NCI-H82 treated with DMSO at 0.1 percent for 48 hours (cell line): Measurements from ENCODE around the gene LTBR.

Source experiments
- DNase-seq: peaks from one replicate; lab custom pipeline; 2025; ENCODE audit not compliant: unreplicated experiment; lab: John Stamatoyannopoulos, UW

The LTBR gene

GRCh38 chr12:6346235-6346832, 37.6 kb upstream of the LTBR start:
- DNase-seq = no peak

- no peak for DNase-seq
These were observed 37.0 kb upstream of the LTBR start for GRCh38 chr12:6346942-6347341.

GRCh38 chr12:6347367-6348338, 36.3 kb upstream of the LTBR start:
- DNase-seq = no peak

DNA sequence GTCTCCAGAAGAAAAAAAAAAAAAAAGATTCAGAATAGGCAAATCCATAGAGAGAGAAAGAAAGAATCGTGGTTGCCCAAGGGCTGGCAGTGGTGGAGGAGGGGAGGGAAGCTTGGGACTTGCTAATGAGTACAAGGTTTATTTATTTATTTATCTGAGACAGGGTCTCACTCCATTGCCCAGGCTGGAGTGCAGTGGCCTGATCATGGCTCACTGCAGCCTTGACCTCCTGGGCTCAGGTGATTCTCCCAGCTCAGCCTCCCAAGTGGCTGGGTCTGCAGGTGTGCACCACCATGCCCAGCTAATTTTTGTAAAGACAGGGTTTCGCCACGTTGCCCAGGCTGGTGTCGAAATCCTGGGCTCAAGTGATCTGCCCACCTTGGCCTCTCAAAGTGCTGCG, 32.3 kb upstream of the LTBR start:
- DNase-seq = no peak

GRCh38 chr12:6352193-6353173, 31.5 kb upstream of the LTBR start:
- DNase-seq = peak; percentile 24

DNA sequence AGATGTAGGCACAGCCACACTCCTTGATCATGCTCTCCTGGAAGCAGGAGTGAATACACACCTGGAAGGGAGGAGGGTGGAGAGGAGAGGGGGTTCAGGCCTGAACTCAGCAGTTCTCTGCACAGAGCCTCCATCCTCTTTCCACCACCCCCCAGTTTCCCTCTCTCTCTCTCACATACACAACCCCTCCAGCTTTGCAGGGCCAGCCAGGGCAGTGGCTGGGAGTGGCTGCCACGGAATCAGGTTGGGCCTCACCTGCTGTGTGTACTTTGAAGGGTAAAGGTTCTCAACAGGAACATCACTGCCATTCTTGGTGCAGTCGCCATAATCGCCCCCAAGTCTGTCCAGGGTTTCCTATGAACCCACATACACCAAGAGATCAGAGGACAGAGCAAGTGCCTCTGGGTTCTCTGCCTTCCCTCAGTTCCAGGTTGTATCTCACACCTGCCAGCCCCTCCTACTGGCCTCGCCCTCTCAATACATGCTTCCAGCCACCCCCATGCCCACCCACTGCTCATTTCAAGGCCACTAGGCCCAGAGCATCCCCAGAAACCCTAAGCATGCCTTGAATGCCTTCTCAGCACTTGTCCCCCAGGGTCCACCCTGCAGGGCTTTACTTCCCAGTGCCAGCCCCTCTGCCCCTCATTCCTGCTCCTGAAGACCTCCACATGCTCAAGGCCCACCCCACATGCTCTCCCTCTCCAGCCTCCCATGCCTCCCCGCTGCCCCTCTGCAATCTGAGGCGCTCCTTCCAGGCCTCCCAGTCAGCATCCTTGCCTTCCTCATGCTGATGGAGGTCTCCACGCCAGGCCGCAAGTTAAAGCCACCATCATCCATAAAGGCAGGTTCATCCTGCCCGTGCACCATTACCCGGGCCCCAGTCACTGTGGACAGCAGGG, 29.2 kb upstream of the LTBR start:
- no peak for DNase-seq

GRCh38 chr12:6355491-6356373, 28.2 kb upstream of the LTBR start:
- DNase-seq = no peak

GRCh38 chr12:6356374-6356820, 27.6 kb upstream of the LTBR start:
- DNase-seq = no peak

DNA sequence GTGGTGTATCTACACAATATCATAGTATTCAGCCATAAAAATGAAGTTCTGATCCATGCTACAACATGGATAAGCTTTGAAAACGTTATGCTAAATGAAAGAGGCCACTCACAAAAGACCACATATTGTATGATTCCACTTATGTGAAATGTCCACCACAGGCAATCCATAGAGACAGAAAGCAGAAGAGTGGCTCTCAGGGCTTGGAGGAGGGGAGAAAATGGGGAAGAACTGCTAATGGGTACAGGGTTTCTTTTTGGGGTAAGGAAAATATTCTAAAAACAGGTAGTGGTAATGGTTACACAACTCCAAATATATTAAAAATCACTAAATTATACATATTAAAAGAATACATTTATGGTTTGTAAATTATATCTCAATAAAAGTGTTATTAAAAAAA, 25.1 kb upstream of the LTBR start:
- no peak for DNase-seq

- no peak for DNase-seq
These were observed 23.8 kb upstream of the LTBR start for GRCh38 chr12:6360080-6360571.

DNA sequence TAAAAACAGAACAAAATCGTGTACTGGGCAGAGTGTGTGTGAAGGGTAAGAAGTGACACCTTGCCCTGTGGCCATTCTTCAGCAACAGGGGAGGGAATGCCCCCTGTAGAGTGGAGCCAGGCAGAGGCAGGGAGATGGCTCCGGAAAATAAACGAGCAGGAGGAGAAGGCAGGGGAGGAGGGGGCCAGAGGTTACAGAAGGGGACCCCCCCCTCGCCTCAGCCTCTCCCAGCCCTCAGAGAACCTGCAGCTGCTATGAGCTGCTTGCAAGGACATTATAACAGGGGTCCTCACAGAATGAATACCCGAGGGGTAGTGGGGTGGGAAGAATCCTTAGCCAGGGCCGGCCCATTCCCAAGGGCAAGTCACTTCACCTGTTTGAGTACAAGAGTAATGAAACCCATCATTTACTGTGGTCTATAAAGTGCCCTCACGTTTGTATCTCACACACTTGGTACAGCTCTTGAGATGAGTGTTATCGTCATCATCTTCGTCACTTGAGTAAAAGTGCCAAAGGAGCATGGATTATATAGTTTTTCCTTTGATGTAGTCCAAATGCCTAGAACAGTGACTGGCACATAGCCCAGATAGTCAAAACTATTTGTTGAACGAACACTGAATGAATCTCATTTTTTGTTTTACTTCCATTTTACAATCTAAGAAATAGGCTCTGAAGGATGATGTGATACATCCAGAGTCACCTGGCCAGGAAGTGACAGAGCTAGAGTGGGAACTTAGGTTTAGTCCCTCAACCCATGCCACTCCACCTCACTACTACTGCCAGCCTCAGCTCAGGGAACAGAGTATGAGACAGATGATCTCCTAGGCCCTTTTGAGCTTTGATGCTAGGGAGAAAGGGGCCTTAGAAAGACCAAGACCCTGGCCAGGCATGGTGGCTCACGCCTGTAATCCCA, 23.1 kb upstream of the LTBR start:
- no peak for DNase-seq

DNA sequence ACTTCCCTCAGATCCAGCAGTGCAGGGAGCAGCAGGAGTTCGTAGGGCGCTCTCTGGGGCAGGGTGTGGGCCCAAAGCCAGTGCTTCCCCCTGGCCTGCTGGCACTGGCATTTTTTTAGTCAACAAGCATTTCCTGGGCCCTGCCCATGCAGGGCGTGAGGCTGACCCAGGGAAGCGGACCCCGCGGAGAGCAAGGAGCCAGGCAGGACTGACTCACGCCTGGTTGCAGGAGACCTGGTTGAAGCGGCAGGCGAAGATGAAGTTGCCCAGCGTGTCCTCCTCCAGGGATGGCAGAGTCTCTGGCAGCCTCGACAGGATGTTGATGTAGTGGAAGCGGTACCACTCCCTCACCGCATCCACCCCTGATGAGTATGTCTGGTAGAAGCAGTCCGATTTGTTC, 22.1 kb upstream of the LTBR start:
- no peak for DNase-seq

DNA sequence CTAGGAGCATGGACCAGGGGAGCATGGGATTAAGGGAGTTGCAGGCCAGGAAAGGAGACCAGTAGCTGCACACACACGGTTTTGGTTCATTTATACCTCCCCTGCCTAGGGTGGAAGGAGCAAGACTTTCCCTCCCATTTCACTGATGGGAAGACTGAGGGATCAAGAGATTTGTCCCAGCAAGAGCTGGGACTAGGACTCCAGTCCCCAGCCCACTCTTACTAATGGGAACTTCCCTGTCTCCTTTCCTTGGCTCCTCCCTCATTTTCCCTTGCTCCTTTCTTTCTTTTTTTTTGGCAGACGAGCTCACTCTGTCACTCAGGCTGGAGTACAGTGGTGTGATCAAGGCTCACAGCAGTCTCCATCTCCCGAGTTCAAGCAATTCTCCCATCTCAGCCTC, 21.6 kb upstream of the LTBR start:
- no peak for DNase-seq

- no peak for DNase-seq
These were observed 21.0 kb upstream of the LTBR start for GRCh38 chr12:6363010-6363329.

DNA sequence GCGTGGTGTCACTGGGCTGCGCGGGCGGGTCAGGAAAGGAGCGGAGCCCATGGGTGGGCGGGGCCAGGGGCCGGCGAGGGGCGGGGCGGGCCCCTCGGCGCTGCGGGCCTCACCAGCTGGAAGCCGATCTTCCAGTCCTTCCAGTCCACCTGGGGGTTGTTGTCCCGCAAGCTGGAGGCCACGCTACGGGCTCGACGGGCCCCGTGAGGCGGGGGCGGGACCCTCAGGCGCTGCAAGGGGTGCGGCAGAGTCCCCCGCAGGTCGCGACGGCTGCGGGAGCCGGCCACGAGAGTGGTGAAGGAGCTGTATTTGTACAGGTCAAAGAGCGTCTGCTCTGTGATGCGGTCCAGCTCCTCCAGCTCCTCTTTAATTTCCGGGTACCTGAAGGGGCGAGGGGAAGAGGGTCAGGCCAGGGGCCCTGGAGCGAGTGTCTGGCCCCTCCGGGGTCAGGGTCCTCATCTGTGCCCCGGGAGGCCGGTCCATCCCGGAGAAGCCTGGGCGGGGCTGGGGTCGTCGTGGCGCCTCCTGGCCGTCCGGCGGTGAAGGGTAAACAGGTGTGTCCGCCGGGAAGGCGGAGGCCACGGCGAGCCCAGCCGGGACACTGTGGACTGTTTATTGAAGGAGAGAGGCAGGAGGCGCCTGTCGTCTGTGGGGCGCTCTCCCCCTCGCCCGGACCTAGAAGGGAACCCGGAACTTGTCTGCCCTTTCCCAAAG, 20.5 kb upstream of the LTBR start:
- DNase-seq = peak; percentile 30

GRCh38 chr12:6364044-6364374, 20.0 kb upstream of the LTBR start:
- no peak for DNase-seq

DNA sequence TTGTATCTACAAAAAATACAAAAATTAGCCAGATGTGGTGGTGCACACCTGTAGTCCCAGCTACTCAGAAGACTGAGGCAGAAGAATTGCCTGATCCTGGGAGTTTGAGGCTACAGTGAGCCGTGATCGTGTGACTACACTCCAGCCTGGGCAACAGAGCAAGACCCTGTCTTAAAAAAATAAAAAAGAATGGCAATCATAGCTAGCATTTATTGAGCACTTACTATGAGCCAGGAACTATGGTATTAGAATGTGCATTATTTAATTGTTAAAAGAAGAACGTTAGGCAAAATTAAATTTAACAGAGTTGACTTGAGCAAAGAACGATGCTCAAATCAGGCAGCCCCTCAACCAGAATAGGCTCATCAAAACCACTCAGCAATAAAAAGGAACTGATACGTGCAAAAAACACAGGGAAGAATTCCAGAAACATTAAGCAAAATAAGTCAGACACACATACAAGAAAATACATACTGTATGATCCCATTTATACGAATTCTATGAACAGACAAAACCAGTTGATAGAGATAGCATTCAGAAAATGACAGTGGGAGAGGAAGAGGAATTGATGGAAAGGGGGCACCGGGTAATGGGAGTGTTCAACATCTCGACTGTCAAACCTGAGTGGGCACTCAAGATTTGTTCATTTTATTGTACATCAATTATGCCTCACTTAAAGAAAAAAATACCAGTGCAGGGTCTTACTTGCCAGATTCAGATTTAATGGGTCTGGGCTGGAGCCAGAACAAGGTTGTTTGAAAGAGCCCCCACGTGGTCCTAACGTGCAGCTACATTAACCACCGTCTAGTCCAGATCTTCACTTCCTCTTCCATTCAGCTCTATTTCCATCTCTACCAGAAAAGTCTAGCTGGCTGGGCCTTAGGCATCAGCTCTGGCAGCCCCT, 16.6 kb upstream of the LTBR start:
- DNase-seq = no peak
